HCT116 (cell line): Measurements from ENCODE around the gene PPP1R3C. TPM values are rescaled to one million over a fixed set of nuclear protein-coding genes. Genes with fewer than 3 reads are reported as not detected.

Experiments
- ATAC-seq: fragments of 200-7000 bp; cut with Tn5 transposase; 2 replicates; pipeline ENCODE4 v1.9.1; 2020; ENCODE audit warnings: mild to moderate bottlenecking, moderate library complexity
- BruUV-seq: library from RNA; stranded (reverse); fragments of 400-500 nt; replicated peaks from 2 replicates; lab custom pipeline; 2021; lab: Mats Ljungman, UMichigan
- CTCF ChIA-PET: fragments of 300-600 bp; sonication (Branson Sonifier 250); formaldehyde crosslinking; loops from one replicate; lab custom pipeline; 2021; ENCODE audit warnings: antibody characterized with exemption; lab: Charles Lee
- POLR2A ChIA-PET: fragments of 300-600, 350-600 bp; sonication (Branson Sonifier 250); formaldehyde crosslinking; loops from one replicate; lab custom pipeline; 2021; ENCODE audit warnings: antibody characterized with exemption; lab: Charles Lee
- RAD21 ChIA-PET, 2 experiments: fragments of 300-600 bp; sonication (Branson Sonifier 250); formaldehyde crosslinking; loops; one replicate each; lab custom pipeline; 2023; ENCODE audit warnings: low total read pairs in 2 of 2; ENCODE audit not compliant: uncharacterized antibody in 2 of 2, unreplicated experiment in 2 of 2, low non-redundant PET in 1 of 2; lab: Charles Lee
- DNase-seq: peaks from one replicate; pipeline ENCODE4 v3.0.0-alpha.2; 2010; ENCODE audit warnings: low read depth, low spot score
- H2AFZ ChIP-seq: fragments of 200-600 bp; shearing (Covaris generic), sonication (generic); 2 replicates; pipeline ENCODE4 v1.6.1; 2017; ENCODE audit warnings: low read depth, mixed run types, mixed read lengths, antibody characterized with exemption, low read length; ENCODE audit not compliant: poor library complexity, severe bottlenecking
- H3K27ac ChIP-seq: 2 replicates; pipeline ENCODE4 v1.5.1; 2012; ENCODE audit warnings: low read depth, low read length
- H3K27me3 ChIP-seq: fragments of 200-600 bp; sonication (generic); 2 replicates; pipeline ENCODE4 v1.6.1; 2016; ENCODE audit warnings: mixed run types, low read length, mixed read lengths; ENCODE audit not compliant: insufficient read depth
- H3K36me3 ChIP-seq, 2 experiments: fragments of 200-500 bp in 1 of 2; fragments of 200-600 bp in 1 of 2; sonication (Bioruptor generic) in 1 of 2; sonication (generic) in 1 of 2; 2 replicates each; pipeline versions ENCODE4 v1.5.1 to v1.6.1; 2014 to 2016; ENCODE audit warnings: low read length in 2 of 2, inconsistent platforms in 1 of 2, mixed read lengths in 1 of 2, mixed run types in 1 of 2; ENCODE audit not compliant: insufficient read depth in 2 of 2, control insufficient read depth in 1 of 2
- H3K4me1 ChIP-seq, 2 experiments: fragments of 200-600 bp in 1 of 2; sonication (generic) in 1 of 2; 2 replicates each; pipeline versions ENCODE4 v1.5.1 to v1.6.1; 2012 to 2017; ENCODE audit warnings: low read length in 2 of 2, inconsistent platforms in 1 of 2, mild to moderate bottlenecking in 1 of 2, mixed read lengths in 1 of 2, mixed run types in 1 of 2, moderate library complexity in 1 of 2; ENCODE audit not compliant: insufficient read depth in 2 of 2, control insufficient read depth in 1 of 2
- H3K4me2 ChIP-seq: fragments of 200-600 bp; sonication (generic); 2 replicates; pipeline ENCODE4 v1.6.1; 2017; ENCODE audit warnings: mixed run types, low read length, mixed read lengths
- H3K4me3 ChIP-seq, 2 experiments: fragments of 200-600 bp in 1 of 2; sonication (generic) in 1 of 2; replicated peaks in 1 of 2; 2 replicates each; pipeline ENCODE4 v1.5.1; 2011 to 2016; ENCODE audit warnings: low read length in 2 of 2, control low read depth in 1 of 2, low read depth in 1 of 2, mild to moderate bottlenecking in 1 of 2, mixed read lengths in 1 of 2, mixed run types in 1 of 2
- H3K79me2 ChIP-seq: fragments of 200-600 bp; sonication (generic); 2 replicates; pipeline ENCODE4 v1.6.1; 2017; ENCODE audit warnings: mild to moderate bottlenecking, mixed run types, low read length, moderate library complexity, mixed read lengths; ENCODE audit not compliant: insufficient read depth
- H3K9ac ChIP-seq: fragments of 200-600 bp; sonication (generic); 2 replicates; pipeline ENCODE4 v1.6.1; 2016; ENCODE audit warnings: low read length, mixed read lengths
- H3K9me2 ChIP-seq: fragments of 200-600 bp; sonication (generic), shearing (Covaris generic); 2 replicates; pipeline ENCODE4 v1.6.1; 2017; ENCODE audit warnings: mixed run types, mild to moderate bottlenecking, moderate library complexity; ENCODE audit not compliant: insufficient read depth
- H3K9me3 ChIP-seq, 2 experiments: fragments of 200-500 bp in 1 of 2; fragments of 200-600 bp in 1 of 2; sonication (Bioruptor generic) in 1 of 2; sonication (generic) in 1 of 2; 2 replicates each; pipeline ENCODE4 v1.6.1; 2014 to 2017; ENCODE audit warnings: low read length in 2 of 2, mixed read lengths in 2 of 2, inconsistent platforms in 1 of 2, low read depth in 1 of 2, mild to moderate bottlenecking in 1 of 2, mixed run types in 1 of 2, moderate library complexity in 1 of 2; ENCODE audit not compliant: control insufficient read depth in 1 of 2, insufficient read depth in 1 of 2
- H4K20me1 ChIP-seq: fragments of 200-600 bp; sonication (generic), shearing (Covaris generic); 2 replicates; pipeline ENCODE4 v1.6.1; 2017; ENCODE audit warnings: mixed run types, mild to moderate bottlenecking, moderate library complexity; ENCODE audit not compliant: insufficient read depth
- CEBPB ChIP-seq: IDR thresholded peaks from 2 replicates; pipeline ENCODE4 v1.6.1; 2012; ENCODE audit warnings: low read depth
- CTCF ChIP-seq, 3 experiments: fragments of 200-600 bp in 1 of 3; sonication (generic) in 1 of 3; IDR thresholded peaks in 2 of 3; conservative IDR thresholded peaks in 1 of 3; 2 replicates each; pipeline ENCODE4 v1.5.1; 2012 to 2017; ENCODE audit warnings: low read depth in 2 of 3, low read length in 2 of 3, antibody characterized with exemption in 1 of 3, borderline replicate concordance in 1 of 3, control low read depth in 1 of 3, mild to moderate bottlenecking in 1 of 3, mixed read lengths in 1 of 3, mixed run types in 1 of 3, moderate library complexity in 1 of 3; ENCODE audit not compliant: insufficient read depth in 1 of 3
- EGR1 ChIP-seq: IDR thresholded peaks from 2 replicates; pipeline ENCODE4 v1.6.1; 2012; ENCODE audit warnings: low read depth
- ELF1 ChIP-seq: IDR thresholded peaks from 2 replicates; pipeline ENCODE4 v1.6.1; 2012; ENCODE audit warnings: low read depth, borderline replicate concordance
- EZH2phosphoT487 ChIP-seq: fragments of 200-600 bp; IDR thresholded peaks from 2 replicates; pipeline ENCODE4 v1.6.1; 2018; ENCODE audit warnings: antibody characterized with exemption, borderline replicate concordance
- MAX ChIP-seq: IDR thresholded peaks from 2 replicates; pipeline ENCODE4 v1.6.1; 2012
- REST ChIP-seq: IDR thresholded peaks from 2 replicates; pipeline ENCODE4 v1.6.1; 2012; ENCODE audit warnings: low read depth
- SIN3A ChIP-seq: IDR thresholded peaks from 2 replicates; pipeline ENCODE4 v1.6.1; 2012; ENCODE audit warnings: low read depth
- SP1 ChIP-seq: IDR thresholded peaks from 2 replicates; pipeline ENCODE4 v1.6.1; 2012; ENCODE audit warnings: low read depth
- SRF ChIP-seq: IDR thresholded peaks from 2 replicates; pipeline ENCODE4 v1.6.1; 2012; ENCODE audit warnings: low read depth
- ZBTB33 ChIP-seq: IDR thresholded peaks from 2 replicates; pipeline ENCODE4 v1.6.1; 2011; ENCODE audit warnings: mild to moderate bottlenecking, low read length, moderate library complexity; ENCODE audit not compliant: insufficient replicate concordance; ENCODE audit errors: extremely low read depth
- ZFX ChIP-seq: fragments of 450-650 bp; IDR thresholded peaks from 2 replicates; pipeline ENCODE4 v1.6.1; 2017
- ZNF274 ChIP-seq: fragments of 200-500 bp; sonication (Bioruptor generic); IDR thresholded peaks from 2 replicates; pipeline ENCODE4 v1.6.1; 2014; ENCODE audit warnings: mild to moderate bottlenecking, low read depth, low read length, inconsistent platforms
- intact Hi-C: fragments of 100-400 bp; cut with micrococcal nuclease; formaldehyde crosslinking; loops from 2 replicates; pipeline ENCODE4 v1.10.0; 2022
- total RNA-seq: library from RNA; stranded (reverse); gene quantifications from one replicate; pipeline ENCODE4 v1.2.1, GENCODE V29; 2021; ENCODE audit not compliant: unreplicated experiment

PPP1R3C gene
- total RNA-seq, 1 experiment from 2014 or later = 0.20 TPM

GRCh38 chr10:91593366-91593765, 39.5 kb downstream of the PPP1R3C start (continued):
- no peak for TF ChIP-seq CTCF (IDR thresholded peaks at IDR 0.05 in 2 of 3, conservative IDR thresholded peaks at IDR 0.05 in 1 of 3; ENCODE audit: borderline replicate concordance in 1 of 3, insufficient read depth in 1 of 3, low read depth in 2 of 3, low read length in 2 of 3)
- no peak for TF ChIP-seq MAX
- TF ChIP-seq ZFX = no peak
- TF ChIP-seq REST = no peak
- TF ChIP-seq ZNF274 = no peak
- no peak for TF ChIP-seq CEBPB

- ATAC-seq (no peak), DNase-seq (no peak)
- Histone ChIP-seq H3K9me2 (no peaks in the 10 kb centered on the region), H3K4me2 (no peak overlapping the region), H2AFZ (no peak overlapping the region), H3K9ac (no peak overlapping the region), H3K4me1 (peaks cover 9 to 14% of the 10 kb centered on the region in 2 experiments; a peak in 3 of 4 replicates), H3K4me3 (no peak overlapping the region), H3K27ac (no peak overlapping the region), H3K27me3 (no peaks in the 10 kb centered on the region), H3K79me2 (no peaks in the 10 kb centered on the region), H3K36me3 (no peaks in the 10 kb centered on the region), H4K20me1 (no peaks in the 10 kb centered on the region), H3K9me3 (no peaks in the 10 kb centered on the region)
- ChIA-PET CTCF (no interaction called here), RAD21 (no interaction called here), POLR2A (no interaction called here)
- intact Hi-C loops = no loop called here
- BruUV-seq = no TSS peak
- TF ChIP-seq CEBPB (no peak), SP1 (no peak), ZBTB33 (no peak), EGR1 (no peak), SRF (no peak), EZH2phosphoT487 (no peak), ELF1 (no peak), SIN3A (no peak), ZNF274 (no peak), CTCF (IDR thresholded peaks at IDR 0.05 in 2 of 3, conservative IDR thresholded peaks at IDR 0.05 in 1 of 3; ENCODE audit: borderline replicate concordance in 1 of 3, insufficient read depth in 1 of 3, low read depth in 2 of 3, low read length in 2 of 3) (no peak)
These were observed 40.5 kb downstream of the PPP1R3C start for GRCh38 chr10:91592266-91592975.
